Astrocyte (in vitro differentiated cells and primary cell): Measurements from ENCODE around the gene RNF227.

Experiments used
- EZH2 ChIP-seq: IDR thresholded peaks from 2 replicates; pipeline ENCODE4 v1.6.1; 2012; ENCODE audit warnings: mild to moderate bottlenecking, low read length, inconsistent platforms; ENCODE audit not compliant: insufficient read depth
- TF ChIP-seq, protein P1 (sequence below): IDR thresholded peaks from 2 replicates; pipeline ENCODE4 v1.5.1; 2011; ENCODE audit warnings: low read depth, mild to moderate bottlenecking, inconsistent platforms, low read length, moderate library complexity; ENCODE audit not compliant: insufficient read depth

DNA sequence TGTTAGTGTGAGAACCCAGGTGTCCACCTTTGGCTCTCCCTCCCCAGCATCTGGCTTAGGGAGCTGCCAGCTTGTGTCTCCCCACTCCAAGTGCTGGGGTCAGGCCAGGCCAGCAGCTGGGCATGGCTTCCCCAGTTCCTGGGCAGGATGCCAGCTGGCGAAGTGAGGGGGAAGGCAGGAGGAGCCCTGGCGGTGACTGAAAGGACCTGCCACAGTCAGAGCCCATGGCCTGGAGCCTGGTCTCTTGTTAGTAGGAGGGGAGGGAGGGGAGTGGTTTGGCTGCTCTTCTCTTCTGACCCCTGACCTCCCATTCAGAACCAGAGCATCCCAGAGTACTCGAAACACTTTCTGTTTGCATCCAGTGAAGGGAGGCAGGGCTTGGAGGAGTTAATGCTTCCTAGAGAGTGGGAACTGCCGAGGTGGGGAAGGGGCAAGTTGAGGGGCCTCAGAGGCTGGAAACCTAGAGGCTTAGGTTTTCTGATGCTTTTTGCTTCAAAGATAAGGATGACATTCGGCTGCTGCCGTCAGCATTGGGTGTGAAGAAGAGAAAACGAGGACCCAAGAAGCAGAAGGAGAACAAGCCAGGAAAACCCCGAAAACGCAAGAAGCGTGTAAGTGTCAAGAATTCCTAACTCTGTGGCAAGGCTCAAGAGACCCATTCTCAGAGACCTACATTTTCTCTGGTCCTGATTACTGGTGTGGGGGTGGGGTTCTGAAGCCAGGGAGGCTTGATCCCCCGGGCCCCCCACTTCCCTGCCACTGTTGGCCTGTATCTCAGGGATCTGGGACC lies 26.7 kb downstream of the RNF227 start:
- TF ChIP-seq, protein P1, sequence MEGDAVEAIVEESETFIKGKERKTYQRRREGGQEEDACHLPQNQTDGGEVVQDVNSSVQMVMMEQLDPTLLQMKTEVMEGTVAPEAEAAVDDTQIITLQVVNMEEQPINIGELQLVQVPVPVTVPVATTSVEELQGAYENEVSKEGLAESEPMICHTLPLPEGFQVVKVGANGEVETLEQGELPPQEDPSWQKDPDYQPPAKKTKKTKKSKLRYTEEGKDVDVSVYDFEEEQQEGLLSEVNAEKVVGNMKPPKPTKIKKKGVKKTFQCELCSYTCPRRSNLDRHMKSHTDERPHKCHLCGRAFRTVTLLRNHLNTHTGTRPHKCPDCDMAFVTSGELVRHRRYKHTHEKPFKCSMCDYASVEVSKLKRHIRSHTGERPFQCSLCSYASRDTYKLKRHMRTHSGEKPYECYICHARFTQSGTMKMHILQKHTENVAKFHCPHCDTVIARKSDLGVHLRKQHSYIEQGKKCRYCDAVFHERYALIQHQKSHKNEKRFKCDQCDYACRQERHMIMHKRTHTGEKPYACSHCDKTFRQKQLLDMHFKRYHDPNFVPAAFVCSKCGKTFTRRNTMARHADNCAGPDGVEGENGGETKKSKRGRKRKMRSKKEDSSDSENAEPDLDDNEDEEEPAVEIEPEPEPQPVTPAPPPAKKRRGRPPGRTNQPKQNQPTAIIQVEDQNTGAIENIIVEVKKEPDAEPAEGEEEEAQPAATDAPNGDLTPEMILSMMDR, result peak; percentile 24
- no peak for TF ChIP-seq EZH2
